Peyer's patch (tissue), 4 donors: ENCODE measurements around the gene TCIRG1. TPM values are rescaled to one million over a fixed set of nuclear protein-coding genes. Genes with fewer than 3 reads are reported as not detected.

Experiments
- DNase-seq, 3 donors: peaks; one replicate each; pipeline ENCODE4 v3.0.0-alpha.2; 2017 to 2019
- H3K27ac ChIP-seq, 4 donors: fragments of 200-600 bp; sonication (generic); one replicate each; pipeline ENCODE4 v1.5.1; 2016 to 2019
- H3K27me3 ChIP-seq, 2 donors: fragments of 200-600 bp; sonication (generic); one replicate each; pipeline ENCODE4 v1.5.1; 2019
- H3K36me3 ChIP-seq, 3 donors: fragments of 200-600 bp; sonication (generic); one replicate each; pipeline ENCODE4 v1.5.1; 2016 to 2019
- H3K4me1 ChIP-seq, 4 donors: fragments of 200-600 bp; sonication (generic); one replicate each; pipeline ENCODE4 v1.5.1; 2016 to 2019
- H3K4me3 ChIP-seq, 4 donors: fragments of 200-600 bp; sonication (generic); 1 replicate in 3 of 4; 2 replicates in 1 of 4; pipeline ENCODE4 v1.5.1; 2016 to 2019; ENCODE audit warnings: mild to moderate bottlenecking in 1 of 4
- H3K9me3 ChIP-seq, 4 donors: fragments of 200-600 bp; sonication (generic); one replicate each; pipeline ENCODE4 v1.5.1; 2016 to 2019; ENCODE audit warnings: mild to moderate bottlenecking in 1 of 4
- POLR2A ChIP-seq, 2 donors: fragments of 450-650 bp; IDR thresholded peaks; one replicate each; pipeline ENCODE4 v1.5.1; 2017; ENCODE audit warnings: antibody characterized with exemption in 2 of 2, mild to moderate bottlenecking in 2 of 2, moderate library complexity in 2 of 2
- total RNA-seq, 4 donors: library from RNA; depleted of rRNA; stranded (reverse); fragments of >200 nt; gene quantifications; one replicate each; pipeline ENCODE4 v1.1.0, GENCODE V29; 2016
- TF ChIP-seq, protein P1 (sequence below), 6 experiments: fragments of 450-650 bp in 4 of 6; fragments of 200-600 bp in 2 of 6; sonication (generic) in 1 of 6; IDR thresholded peaks; one replicate each; pipeline ENCODE4 v1.5.1; 2017 to 2019; ENCODE audit warnings: antibody characterized with exemption in 6 of 6, mild to moderate bottlenecking in 3 of 6, moderate library complexity in 1 of 6

Gene TCIRG1
- total RNA-seq, 4 donors from 2014 or later = 239 to 586 (median 464) TPM

DNA sequence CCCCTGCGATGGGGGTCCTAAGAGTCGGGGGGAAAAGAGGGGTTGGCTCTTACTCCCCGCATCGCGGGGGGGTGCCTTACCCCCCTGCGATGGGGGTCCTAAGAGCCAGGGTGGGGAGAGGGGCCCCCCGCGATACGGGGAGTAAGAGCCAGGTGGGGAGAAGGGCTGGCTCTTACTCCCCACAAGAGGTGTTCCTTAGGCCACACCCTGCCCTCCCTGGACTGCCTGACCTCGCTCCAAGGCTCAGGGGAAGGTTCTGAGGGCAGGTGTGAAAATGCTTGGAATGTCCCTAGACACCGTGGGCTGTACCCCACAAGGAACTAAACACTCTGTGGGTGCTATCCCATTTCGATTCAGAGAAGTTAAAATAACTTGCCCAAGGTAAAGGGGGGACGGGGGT lies 42.8 kb upstream of the TCIRG1 start:
- H3K27me3 ChIP-seq = no peaks in the 10 kb centered on the region
- H3K36me3 ChIP-seq = peaks cover 0 to 4% (median 0%) of the 10 kb centered on the region in 3 donors
- peak overlapping the region in 1 of 4 donors; percentile 85 for H3K27ac ChIP-seq
- no peaks in the 10 kb centered on the region for H3K9me3 ChIP-seq
- no peak overlapping the region for H3K4me3 ChIP-seq
- DNase-seq = peak; percentile 2 to 44 (median 43)
- H3K4me1 ChIP-seq = peaks cover 0 to 37% (median 22%) of the 10 kb centered on the region in 4 donors
- TF ChIP-seq, protein P1, sequence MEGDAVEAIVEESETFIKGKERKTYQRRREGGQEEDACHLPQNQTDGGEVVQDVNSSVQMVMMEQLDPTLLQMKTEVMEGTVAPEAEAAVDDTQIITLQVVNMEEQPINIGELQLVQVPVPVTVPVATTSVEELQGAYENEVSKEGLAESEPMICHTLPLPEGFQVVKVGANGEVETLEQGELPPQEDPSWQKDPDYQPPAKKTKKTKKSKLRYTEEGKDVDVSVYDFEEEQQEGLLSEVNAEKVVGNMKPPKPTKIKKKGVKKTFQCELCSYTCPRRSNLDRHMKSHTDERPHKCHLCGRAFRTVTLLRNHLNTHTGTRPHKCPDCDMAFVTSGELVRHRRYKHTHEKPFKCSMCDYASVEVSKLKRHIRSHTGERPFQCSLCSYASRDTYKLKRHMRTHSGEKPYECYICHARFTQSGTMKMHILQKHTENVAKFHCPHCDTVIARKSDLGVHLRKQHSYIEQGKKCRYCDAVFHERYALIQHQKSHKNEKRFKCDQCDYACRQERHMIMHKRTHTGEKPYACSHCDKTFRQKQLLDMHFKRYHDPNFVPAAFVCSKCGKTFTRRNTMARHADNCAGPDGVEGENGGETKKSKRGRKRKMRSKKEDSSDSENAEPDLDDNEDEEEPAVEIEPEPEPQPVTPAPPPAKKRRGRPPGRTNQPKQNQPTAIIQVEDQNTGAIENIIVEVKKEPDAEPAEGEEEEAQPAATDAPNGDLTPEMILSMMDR (IDR thresholded peaks at IDR 0.05) = no peak
- no peak for TF ChIP-seq POLR2A (IDR thresholded peaks at IDR 0.05)

DNA sequence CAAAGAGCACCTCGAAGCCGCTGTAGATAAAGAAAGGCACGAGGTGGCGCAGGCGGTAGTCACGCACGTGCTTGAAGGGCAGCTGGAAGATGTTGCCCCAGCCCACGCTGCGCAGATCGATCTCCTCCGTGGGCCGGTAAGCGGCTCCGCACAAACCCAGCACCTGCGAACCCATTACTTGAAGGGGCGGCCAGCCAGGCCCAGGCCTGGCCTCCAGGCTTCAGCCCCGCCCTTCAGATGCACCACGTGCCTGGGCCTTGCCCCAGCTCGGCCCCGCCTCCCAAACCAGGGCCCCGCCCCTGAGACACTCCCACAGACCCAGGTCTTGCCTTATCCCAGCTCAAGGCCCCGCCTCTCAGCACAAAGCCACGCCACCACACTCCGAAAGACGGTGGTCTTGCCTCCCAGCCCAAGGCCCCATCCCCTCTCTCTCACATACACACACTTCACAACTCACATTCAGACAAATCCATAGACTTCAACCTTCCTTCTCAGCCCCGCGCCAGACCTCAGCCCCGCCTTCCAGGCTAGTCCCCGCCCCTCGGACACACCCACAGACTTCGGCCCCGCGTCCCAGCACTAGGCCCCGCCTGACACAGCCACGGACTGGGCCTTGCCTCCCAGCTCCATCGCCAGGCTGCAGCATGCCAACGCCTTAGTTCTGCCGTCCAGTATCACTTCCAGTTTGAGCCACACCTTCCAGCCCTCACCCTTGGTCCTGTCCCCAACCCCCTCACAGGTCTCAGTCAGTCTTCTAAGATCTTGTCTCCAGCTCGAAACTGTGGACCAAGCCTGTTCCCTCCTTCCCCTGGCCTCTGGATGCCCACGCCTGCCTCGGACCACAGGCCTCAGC lies 42.0 kb upstream of the TCIRG1 start:
- peak; percentile 44 to 94 (median 87) for DNase-seq
- H3K36me3 ChIP-seq = peaks cover 0 to 4% (median 0%) of the 10 kb centered on the region in 3 donors
- H3K27me3 ChIP-seq = no peaks in the 10 kb centered on the region
- H3K9me3 ChIP-seq = no peaks in the 10 kb centered on the region
- H3K4me3 ChIP-seq = peak overlapping the region in 2 of 4 donors; percentile 8 to 36
- no peak for TF ChIP-seq POLR2A (IDR thresholded peaks at IDR 0.05)
- H3K4me1 ChIP-seq = peaks cover 0 to 37% (median 20%) of the 10 kb centered on the region in 4 donors
- H3K27ac ChIP-seq = peak overlapping the region in 2 of 4 donors; percentile 78 to 85

DNA sequence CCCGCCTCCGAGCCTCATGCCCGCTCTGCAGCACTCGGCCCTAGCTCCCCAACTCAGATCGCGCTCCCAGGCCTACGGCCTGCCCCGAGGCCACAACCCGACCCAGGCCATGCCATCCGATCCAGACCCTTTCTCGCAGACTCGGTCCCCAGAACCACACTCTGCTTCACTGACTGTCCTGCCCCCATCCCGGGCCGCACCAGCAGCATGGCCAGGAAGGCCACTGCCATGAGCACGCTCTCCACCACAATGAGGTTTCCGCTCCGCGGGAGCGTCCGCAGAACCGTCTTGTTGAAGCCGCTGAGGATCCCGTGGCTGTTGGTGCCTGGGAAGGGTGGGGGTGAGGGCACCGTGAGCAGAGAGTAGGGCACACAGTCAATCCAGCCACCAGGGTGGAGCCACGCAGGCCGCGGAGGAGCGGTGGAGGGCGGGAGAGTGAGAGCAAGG lies 41.3 kb upstream of the TCIRG1 start:
- peak overlapping the region in 3 of 4 donors; percentile 55 to 85 (median 78) for H3K27ac ChIP-seq
- peak in 1 of 3 donors; percentile 56 for DNase-seq
- peaks cover 0 to 39% (median 24%) of the 10 kb centered on the region in 4 donors for H3K4me1 ChIP-seq
- peaks cover 0 to 4% (median 0%) of the 10 kb centered on the region in 3 donors for H3K36me3 ChIP-seq
- H3K4me3 ChIP-seq = no peak overlapping the region
- no peak for TF ChIP-seq POLR2A (IDR thresholded peaks at IDR 0.05)
- TF ChIP-seq, protein P1 (IDR thresholded peaks at IDR 0.05) = no peak
- no peaks in the 10 kb centered on the region for H3K27me3 ChIP-seq
- H3K9me3 ChIP-seq = no peaks in the 10 kb centered on the region

DNA sequence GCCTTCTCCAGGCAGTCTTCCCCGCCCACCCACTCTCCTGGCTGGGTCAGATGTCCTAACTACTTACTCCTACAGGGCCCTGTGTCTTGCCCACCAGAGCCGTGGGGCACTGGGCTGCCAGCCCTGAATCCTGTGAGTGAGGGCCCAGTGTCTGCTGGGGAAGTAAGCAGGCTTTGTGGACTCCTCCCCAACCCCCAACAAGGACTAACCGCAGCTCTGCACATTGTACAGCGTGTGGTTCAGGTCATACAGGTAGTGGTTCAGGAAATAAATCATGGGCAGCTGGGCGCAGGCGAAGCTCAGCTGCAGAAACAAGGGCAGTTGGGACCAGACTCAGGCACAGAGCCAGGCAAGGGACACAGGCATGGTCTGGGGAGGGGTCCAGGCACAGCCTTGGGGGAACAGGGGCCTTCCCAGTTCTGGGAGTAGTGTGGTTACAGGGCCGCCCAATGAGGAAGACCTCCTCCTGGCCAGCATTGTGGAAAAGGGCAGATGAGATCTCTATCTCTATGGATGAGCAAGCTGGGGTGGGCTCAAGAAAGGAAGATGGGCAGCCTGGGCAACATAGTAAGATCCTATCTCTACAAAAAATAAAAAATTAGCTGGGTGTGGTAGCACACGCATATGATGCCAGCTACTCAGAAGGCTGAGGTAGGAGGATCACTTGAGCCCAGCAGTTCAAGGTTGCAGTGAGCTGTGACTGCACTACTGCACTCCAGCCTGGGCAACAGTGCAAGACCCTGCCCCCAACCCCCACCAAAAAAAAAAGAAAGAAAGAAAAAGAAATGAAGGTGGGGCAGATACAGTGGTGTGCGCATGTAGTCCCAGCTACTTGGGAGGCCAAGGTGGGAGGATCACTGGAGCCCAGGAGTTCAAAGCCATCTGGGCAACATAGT lies 40.4 kb upstream of the TCIRG1 start:
- Histone ChIP-seq H3K27me3 (no peaks in the 10 kb centered on the region), H3K36me3 (peaks cover 0 to 4% (median 0%) of the 10 kb centered on the region in 3 donors), H3K9me3 (no peaks in the 10 kb centered on the region), H3K4me3 (no peak overlapping the region), H3K27ac (peak overlapping the region in 3 of 4 donors; percentile 55 to 85 (median 78)), H3K4me1 (peaks cover 0 to 41% (median 28%) of the 10 kb centered on the region in 4 donors)
- TF ChIP-seq, protein P1 (IDR thresholded peaks at IDR 0.05) = no peak
- TF ChIP-seq POLR2A (IDR thresholded peaks at IDR 0.05) = no peak
- peak; percentile 51 to 76 (median 65) for DNase-seq

DNA sequence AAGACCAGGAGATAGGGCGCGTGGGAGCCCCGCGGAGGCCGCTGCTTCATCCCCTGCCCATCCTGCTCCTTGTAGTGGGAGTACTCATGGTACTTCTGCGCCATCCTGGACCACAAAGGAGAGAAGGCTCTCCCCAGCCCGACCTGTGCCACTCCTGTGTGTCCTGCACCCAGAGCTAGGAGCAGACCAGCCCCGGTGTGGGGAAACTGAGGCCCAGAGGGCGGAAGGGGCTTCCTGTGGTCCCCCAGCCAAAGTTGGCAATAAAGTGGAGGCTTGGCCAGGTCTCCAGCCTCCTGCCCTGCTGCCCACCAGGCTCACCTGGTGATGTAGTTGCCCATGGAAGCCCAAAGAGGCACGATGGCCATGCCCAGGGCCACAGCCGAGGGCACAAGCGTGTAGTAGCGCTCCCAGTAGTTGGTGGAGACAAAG lies 39.6 kb upstream of the TCIRG1 start:
- peak in 1 of 3 donors; percentile 42 for DNase-seq
- H3K4me1 ChIP-seq = peaks cover 0 to 41% (median 30%) of the 10 kb centered on the region in 4 donors
- H3K36me3 ChIP-seq = peaks cover 0 to 4% (median 0%) of the 10 kb centered on the region in 3 donors
- no peaks in the 10 kb centered on the region for H3K27me3 ChIP-seq
- no peak for TF ChIP-seq POLR2A (IDR thresholded peaks at IDR 0.05)
- TF ChIP-seq, protein P1 (IDR thresholded peaks at IDR 0.05) = no peak
- no peaks in the 10 kb centered on the region for H3K9me3 ChIP-seq
- H3K4me3 ChIP-seq = no peak overlapping the region
- H3K27ac ChIP-seq = peak overlapping the region in 1 of 4 donors; percentile 25
